DND-41 (cell line): ENCODE results near the gene TEX2.

Experiments
- EZH2 ChIP-seq: IDR thresholded peaks from 3 replicates; pipeline ENCODE4 v1.6.1; 2012; ENCODE audit warnings: borderline replicate concordance, low read depth, mild to moderate bottlenecking, moderate library complexity, low read length, inconsistent platforms; ENCODE audit not compliant: severe bottlenecking
- TF ChIP-seq, protein P1 (sequence below): IDR thresholded peaks from 2 replicates; pipeline ENCODE4 v1.5.1; 2012; ENCODE audit warnings: borderline replicate concordance, low read length, moderate library complexity, mild to moderate bottlenecking; ENCODE audit not compliant: poor library complexity, severe bottlenecking; ENCODE audit errors: extremely low read depth

DNA sequence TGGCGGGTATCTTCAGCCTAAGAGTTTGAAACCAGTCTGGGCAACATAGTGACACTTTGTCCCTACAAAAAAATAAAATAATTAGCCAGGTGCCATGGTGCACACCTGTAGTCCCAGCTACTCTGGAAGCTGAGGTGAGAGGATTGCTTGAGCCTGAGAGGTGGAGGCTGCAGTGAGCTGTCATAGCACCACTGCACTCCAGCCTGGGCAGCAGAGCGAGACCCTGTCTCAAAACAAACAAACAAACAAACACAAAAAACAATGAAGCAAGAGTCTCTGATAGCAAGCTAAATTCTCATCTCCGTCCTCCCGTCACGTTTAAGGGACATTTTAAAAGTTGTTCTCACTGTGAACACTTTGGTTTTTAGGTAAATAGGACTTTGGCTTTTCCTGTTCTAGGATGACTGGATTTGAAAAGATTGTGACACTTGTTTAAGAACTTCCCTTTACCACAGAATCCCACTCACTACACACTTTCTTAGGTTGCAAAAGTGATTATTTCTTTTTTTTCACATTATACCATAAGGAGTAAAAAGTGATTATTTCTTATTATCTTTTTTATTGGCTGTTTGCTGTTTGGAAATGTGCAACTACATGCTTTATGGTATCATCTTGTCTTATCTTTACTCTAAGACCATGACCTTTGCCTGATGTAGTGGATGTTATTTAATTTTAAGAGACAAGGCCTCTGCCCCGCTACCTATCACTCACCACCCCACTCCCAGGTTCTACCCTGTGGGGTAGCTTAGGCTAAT lies 128.7 kb downstream of the TEX2 start:
- TF ChIP-seq, protein P1, sequence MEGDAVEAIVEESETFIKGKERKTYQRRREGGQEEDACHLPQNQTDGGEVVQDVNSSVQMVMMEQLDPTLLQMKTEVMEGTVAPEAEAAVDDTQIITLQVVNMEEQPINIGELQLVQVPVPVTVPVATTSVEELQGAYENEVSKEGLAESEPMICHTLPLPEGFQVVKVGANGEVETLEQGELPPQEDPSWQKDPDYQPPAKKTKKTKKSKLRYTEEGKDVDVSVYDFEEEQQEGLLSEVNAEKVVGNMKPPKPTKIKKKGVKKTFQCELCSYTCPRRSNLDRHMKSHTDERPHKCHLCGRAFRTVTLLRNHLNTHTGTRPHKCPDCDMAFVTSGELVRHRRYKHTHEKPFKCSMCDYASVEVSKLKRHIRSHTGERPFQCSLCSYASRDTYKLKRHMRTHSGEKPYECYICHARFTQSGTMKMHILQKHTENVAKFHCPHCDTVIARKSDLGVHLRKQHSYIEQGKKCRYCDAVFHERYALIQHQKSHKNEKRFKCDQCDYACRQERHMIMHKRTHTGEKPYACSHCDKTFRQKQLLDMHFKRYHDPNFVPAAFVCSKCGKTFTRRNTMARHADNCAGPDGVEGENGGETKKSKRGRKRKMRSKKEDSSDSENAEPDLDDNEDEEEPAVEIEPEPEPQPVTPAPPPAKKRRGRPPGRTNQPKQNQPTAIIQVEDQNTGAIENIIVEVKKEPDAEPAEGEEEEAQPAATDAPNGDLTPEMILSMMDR, result no peak
- no peak for TF ChIP-seq EZH2
